ENCODE measurements around the gene IL2RA. TPM values are rescaled to one million over a fixed set of nuclear protein-coding genes. Genes with fewer than 3 reads are reported as not detected.
"Not testable (repeated sequence)": the region's sequence is repeated elsewhere in the genome, so short reads cannot be mapped to it uniquely, and the experiment has no call there.

IL2RA gene
- total RNA-seq, 1 experiment from 2014 or later: 0.59 TPM

GRCh38 chr10:6108072-6108471 is 45.9 kb upstream of the IL2RA start:
- no peaks in the 10 kb centered on the region for H3K9me3 ChIP-seq (ENCODE audit: control insufficient read depth in 1 of 2, insufficient read depth in 1 of 2, low read depth in 1 of 2, low read length in 2 of 2)
- no TSS peak for BruUV-seq (replicated peaks)
- no peak for DNase-seq (ENCODE audit: low read depth, low spot score)
- no peak overlapping the region for H3K9ac ChIP-seq (ENCODE audit: low read length)
- no peaks in the 10 kb centered on the region for H3K27me3 ChIP-seq (ENCODE audit: insufficient read depth, low read length)
- no peak for ATAC-seq
- H3K27ac ChIP-seq (ENCODE audit: low read depth, low read length): no peak overlapping the region
- no peak overlapping the region for H3K4me2 ChIP-seq (ENCODE audit: low read length)
- H3K9me2 ChIP-seq (ENCODE audit: insufficient read depth): no peaks in the 10 kb centered on the region
- peaks cover 65 to 68% of the 10 kb centered on the region in 2 experiments for H3K36me3 ChIP-seq (ENCODE audit: control insufficient read depth in 1 of 2, insufficient read depth in 2 of 2, low read length in 2 of 2)
- peaks cover 6% of the 10 kb centered on the region; the same call in 1 of the 2 replicates for H4K20me1 ChIP-seq (ENCODE audit: insufficient read depth)
- peaks cover 68% of the 10 kb centered on the region for H3K79me2 ChIP-seq (ENCODE audit: insufficient read depth, low read length)
- H3K4me1 ChIP-seq (ENCODE audit: control insufficient read depth in 1 of 2, insufficient read depth in 2 of 2, low read length in 2 of 2): peaks cover 7 to 9% of the 10 kb centered on the region in 2 experiments; a peak in 3 of 4 replicates
- no peak for TF ChIP-seq CTCF (IDR thresholded peaks at IDR 0.05 in 2 of 3, conservative IDR thresholded peaks at IDR 0.05 in 1 of 3; ENCODE audit: borderline replicate concordance in 1 of 3, insufficient read depth in 1 of 3, low read depth in 2 of 3, low read length in 2 of 3)
- no peak for TF ChIP-seq POLR2A (IDR thresholded peaks at IDR 0.05; ENCODE audit: borderline replicate concordance, extremely low read depth, insufficient read depth, insufficient read length)
- TF ChIP-seq EGR1 (IDR thresholded peaks at IDR 0.05; ENCODE audit: low read depth): no peak
- no peak for TF ChIP-seq CBX3 (IDR thresholded peaks at IDR 0.05; ENCODE audit: low read depth)
- no peak for TF ChIP-seq ZBTB33 (IDR thresholded peaks at IDR 0.05; ENCODE audit: extremely low read depth, insufficient replicate concordance, low read length)
- no peak for TF ChIP-seq TCF7L2 (IDR thresholded peaks at IDR 0.05; ENCODE audit: borderline replicate concordance, extremely low read depth, insufficient read depth, insufficient read length)
- no peak for TF ChIP-seq CEBPB (IDR thresholded peaks at IDR 0.05; ENCODE audit: low read depth)
- no peak for TF ChIP-seq POLR2AphosphoS5 (IDR thresholded peaks at IDR 0.05; ENCODE audit: low read depth, low read length)
- no peak overlapping the region for H2AFZ ChIP-seq (ENCODE audit: low read depth, low read length, poor library complexity, severe bottlenecking)
- CTCF ChIA-PET: interaction anchor here (0.7 to 1.0 kb wide), 3 partner anchors 9 to 298 kb away, joined by 3 to 9 read pairs (median 3); no protein-coding TSS in a partner anchor
- RAD21 ChIA-PET (ENCODE audit: low non-redundant PET in 1 of 2, low total read pairs in 2 of 2, uncharacterized antibody in 2 of 2, unreplicated experiment in 2 of 2): interaction anchor here in 1 of 2 experiments (1.0 kb wide), 1 partner anchor 294 kb away, joined by 3 read pairs; no protein-coding TSS in a partner anchor
- no peak overlapping the region for H3K4me3 ChIP-seq (replicated peaks in 1 of 2; ENCODE audit: low read depth in 1 of 2, low read length in 2 of 2)
- POLR2A ChIA-PET: no interaction called here
- intact Hi-C loops (cut with micrococcal nuclease): loop anchor here (5.0 kb wide), 1 partner anchor 94 kb away; the partner anchor contains the start of gene PFKFB3

- H3K27ac ChIP-seq (ENCODE audit: low read depth, low read length); DNase-seq (ENCODE audit: low read depth, low spot score); H2AFZ ChIP-seq (ENCODE audit: low read depth, low read length, poor library complexity, severe bottlenecking); POLR2A ChIA-PET; H3K9ac ChIP-seq (ENCODE audit: low read length); H3K9me2 ChIP-seq (ENCODE audit: insufficient read depth); H3K4me3 ChIP-seq (replicated peaks in 1 of 2; ENCODE audit: low read depth in 1 of 2, low read length in 2 of 2); BruUV-seq (replicated peaks); ATAC-seq; H3K4me2 ChIP-seq (ENCODE audit: low read length); H3K27me3 ChIP-seq (ENCODE audit: insufficient read depth, low read length); H3K4me1 ChIP-seq (ENCODE audit: control insufficient read depth in 1 of 2, insufficient read depth in 2 of 2, low read length in 2 of 2); H4K20me1 ChIP-seq (ENCODE audit: insufficient read depth); RAD21 ChIA-PET (ENCODE audit: low non-redundant PET in 1 of 2, low total read pairs in 2 of 2, uncharacterized antibody in 2 of 2, unreplicated experiment in 2 of 2); H3K9me3 ChIP-seq (ENCODE audit: control insufficient read depth in 1 of 2, insufficient read depth in 1 of 2, low read depth in 1 of 2, low read length in 2 of 2): not testable (repeated sequence)
- intact Hi-C loops (cut with micrococcal nuclease): loop anchor here (5.0 kb wide), 1 partner anchor 95 kb away; the partner anchor contains the start of gene PFKFB3
- CTCF ChIA-PET: interaction anchor here (0.7 to 3.3 kb wide), 2 partner anchors 16 to 294 kb away, joined by 4 to 15 read pairs; no protein-coding TSS in a partner anchor
- peaks cover 68% of the 10 kb centered on the region for H3K79me2 ChIP-seq (ENCODE audit: insufficient read depth, low read length)
- H3K36me3 ChIP-seq (ENCODE audit: control insufficient read depth in 1 of 2, insufficient read depth in 2 of 2, low read length in 2 of 2): peaks cover 61 to 68% of the 10 kb centered on the region in 2 experiments
Observed at GRCh38 chr10:6107616-6108015, 45.4 kb upstream of the IL2RA start.

All from HCT116 (cell line).